WERI-Rb-1 (cell line): ENCODE measurements around the gene EBF3.

ENCODE experiments used
- DNase-seq: peaks from one replicate; pipeline ENCODE4 v3.0.0-alpha.2; 2020
- H3K27ac ChIP-seq: fragments of 250-450 bp; sonication (Bioruptor Pico); 2 replicates; pipeline ENCODE4 v1.5.1; 2020; ENCODE audit warnings: mild to moderate bottlenecking, moderate library complexity
- H3K27me3 ChIP-seq: fragments of 250-450 bp; sonication (Bioruptor Pico); 2 replicates; pipeline ENCODE4 v1.5.1; 2021; ENCODE audit warnings: mild to moderate bottlenecking, low read depth, moderate library complexity; ENCODE audit not compliant: insufficient read depth, severe bottlenecking
- H3K36me3 ChIP-seq: fragments of 250-450 bp; sonication (Bioruptor Pico); 2 replicates; pipeline ENCODE4 v1.5.1; 2020; ENCODE audit warnings: mild to moderate bottlenecking, moderate library complexity
- H3K4me3 ChIP-seq: 2 replicates; pipeline ENCODE4 v1.5.1; 2011; ENCODE audit warnings: low read depth, mild to moderate bottlenecking, control low read depth, low read length
- H3K9me3 ChIP-seq: fragments of 250-450 bp; sonication (Bioruptor Pico); 2 replicates; pipeline ENCODE4 v1.5.1; 2021; ENCODE audit warnings: mild to moderate bottlenecking, moderate library complexity; ENCODE audit not compliant: severe bottlenecking
- CTCF ChIP-seq: IDR thresholded peaks from 2 replicates; pipeline ENCODE4 v1.5.1; 2011; ENCODE audit warnings: low read depth, mild to moderate bottlenecking, control low read depth, inconsistent platforms, low read length

EBF3 gene

DNA sequence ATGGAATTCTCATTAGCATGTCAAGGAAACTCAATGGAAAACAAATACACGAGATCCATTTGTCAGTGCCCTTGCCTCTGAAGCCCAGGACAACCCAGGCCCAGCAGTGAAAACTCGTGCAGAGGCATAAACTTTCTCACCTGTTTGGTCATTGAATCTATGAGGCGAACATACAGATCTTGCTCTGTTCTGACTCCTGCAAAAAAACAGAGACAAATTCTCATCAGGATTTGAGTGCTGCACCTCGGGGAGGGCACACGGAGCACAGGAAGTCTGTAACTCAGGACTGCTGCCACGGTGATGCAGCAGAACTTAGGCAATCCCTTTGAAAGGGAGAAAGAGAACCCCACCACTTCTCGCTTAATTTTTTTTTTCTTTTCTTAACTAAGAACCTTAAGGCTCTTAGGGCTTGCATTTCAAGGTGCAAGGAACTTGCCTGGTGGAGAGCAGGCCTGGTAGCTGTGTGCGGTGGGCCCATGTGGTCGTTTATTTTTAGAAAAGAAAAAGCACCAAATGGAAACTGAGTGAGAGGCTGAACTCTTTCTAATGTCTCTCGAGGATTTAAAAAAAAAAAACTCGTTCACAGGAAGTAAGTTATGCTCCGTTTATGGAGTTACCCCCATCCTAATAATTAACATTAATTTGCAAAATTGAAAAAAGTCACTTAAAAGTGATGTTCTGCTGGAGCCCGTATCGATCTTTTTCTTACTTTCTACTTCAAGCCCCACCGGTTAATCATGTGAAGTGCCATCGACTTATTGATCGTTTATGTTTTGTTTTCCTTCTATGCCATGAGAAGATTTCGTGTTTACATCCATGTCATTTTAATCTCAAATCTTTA lies 1.8 kb downstream of the EBF3 start:
- Histone ChIP-seq H3K27ac (no peak overlapping the region), H3K4me3 (no peak overlapping the region), H3K27me3 (peaks cover 78% of the 10 kb centered on the region), H3K9me3 (no peaks in the 10 kb centered on the region), H3K36me3 (no peaks in the 10 kb centered on the region)
- no peak for TF ChIP-seq CTCF
- no peak for DNase-seq

DNA sequence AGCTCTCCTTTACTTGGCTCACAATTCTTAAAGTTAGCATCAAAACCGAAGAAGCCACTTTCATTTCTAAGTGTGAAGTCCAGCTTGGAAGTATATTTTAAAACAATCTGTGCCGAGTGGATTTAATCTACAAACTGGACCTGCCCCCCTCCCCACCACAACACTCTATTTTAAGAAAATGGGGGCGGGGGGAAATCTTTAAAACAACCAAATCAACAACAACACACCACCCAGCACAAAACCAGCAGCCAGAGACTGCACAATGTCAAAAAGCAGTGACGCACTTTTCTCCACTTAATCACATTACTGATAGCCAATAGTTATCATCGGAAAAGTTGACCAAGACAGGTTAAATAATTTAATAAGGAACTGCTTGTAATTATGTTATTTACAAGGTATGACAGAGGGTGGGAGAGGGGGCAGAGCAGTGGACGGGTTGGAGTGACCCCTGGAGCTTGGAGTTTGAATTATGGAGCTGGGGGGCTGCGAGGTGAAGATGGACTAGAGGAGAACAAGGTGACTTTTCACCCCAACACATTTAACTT lies 2.8 kb downstream of the EBF3 start:
- Histone ChIP-seq H3K36me3 (no peaks in the 10 kb centered on the region), H3K9me3 (no peaks in the 10 kb centered on the region), H3K27me3 (peaks cover 68% of the 10 kb centered on the region), H3K27ac (no peak overlapping the region), H3K4me3 (no peak overlapping the region)
- no peak for TF ChIP-seq CTCF
- no peak for DNase-seq

DNA sequence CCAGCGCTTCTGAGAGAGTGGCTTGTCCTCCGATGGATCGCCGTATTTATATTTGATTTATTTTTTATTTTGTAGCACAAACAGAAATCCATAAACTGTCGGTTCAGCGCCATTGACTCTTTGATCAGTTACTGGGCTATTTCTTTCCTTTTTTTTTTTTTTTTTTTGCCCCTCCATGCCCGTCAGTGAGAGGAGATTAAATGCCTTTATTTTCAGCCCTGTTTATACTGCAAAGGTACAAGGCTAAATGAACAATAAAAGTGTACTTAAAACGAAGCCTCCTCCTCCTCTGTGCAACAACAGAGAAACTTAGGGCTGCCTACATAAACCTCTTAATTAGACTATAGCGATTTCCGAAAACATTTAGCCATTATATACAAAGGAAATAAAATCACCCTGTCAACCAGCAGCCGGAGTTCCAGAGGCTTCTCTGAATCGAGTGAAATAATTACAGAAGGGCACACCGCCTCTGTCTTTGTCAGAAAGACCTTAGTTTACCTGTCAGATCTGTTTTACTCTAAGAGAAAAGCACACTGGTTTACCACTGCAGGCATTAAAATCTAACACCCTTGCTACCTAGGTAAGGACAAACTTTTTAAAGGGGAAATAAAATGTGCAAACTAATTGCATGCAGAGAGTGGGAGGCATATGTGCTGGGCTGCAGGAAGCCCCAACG lies 3.5 kb downstream of the EBF3 start:
- H3K4me3 ChIP-seq: no peak overlapping the region; the same call in 1 of the 2 replicates
- no peaks in the 10 kb centered on the region for H3K36me3 ChIP-seq
- DNase-seq: no peak
- no peak overlapping the region for H3K27ac ChIP-seq
- H3K9me3 ChIP-seq: no peaks in the 10 kb centered on the region
- H3K27me3 ChIP-seq: peaks cover 62% of the 10 kb centered on the region
- no peak for TF ChIP-seq CTCF

DNA sequence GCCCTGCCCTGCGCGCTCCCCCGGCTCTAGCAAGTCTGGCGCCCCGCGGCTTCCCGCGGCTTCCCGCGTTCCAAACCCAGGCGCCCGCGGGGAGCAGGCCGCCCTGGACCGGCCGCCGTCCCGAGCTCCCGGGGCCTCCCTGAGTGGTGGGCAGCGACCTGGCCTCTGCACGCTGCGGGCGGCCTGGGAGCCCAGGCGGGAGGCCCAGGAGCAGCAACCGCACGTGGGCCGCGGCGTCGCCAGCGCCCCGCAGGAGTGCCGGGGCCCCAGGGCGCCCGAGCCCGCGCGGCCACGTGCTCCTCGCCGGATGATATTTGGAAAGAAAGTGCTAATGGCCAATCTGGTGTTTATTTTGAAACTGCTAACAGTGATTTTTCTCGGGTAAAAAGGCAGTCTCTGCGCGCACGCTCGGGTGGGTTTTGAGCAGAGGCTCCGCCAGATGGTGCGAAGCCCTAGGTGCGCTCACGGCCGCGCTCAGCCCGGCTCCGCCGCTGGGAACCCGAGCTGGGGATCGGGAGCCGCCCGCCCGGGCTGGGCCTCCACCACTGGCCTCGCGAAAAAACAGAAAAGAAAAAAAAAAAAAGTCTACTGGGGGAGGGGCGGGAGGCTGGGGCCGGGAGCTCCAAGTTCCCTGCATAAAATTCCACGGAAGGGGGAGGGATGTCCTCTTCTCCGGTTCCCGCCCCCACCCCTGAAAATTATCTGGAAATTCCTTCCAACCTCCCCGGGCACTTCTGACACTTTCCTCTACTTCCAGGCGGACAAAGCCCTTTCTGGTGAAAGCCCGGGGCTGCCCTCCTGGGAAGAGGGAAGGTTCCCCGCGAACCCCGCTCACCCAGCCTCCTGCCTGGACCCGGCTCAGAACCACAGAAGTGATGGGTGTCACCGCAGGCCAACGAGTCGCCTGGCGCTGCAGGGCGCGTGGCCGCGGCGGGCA lies 4.3 kb downstream of the EBF3 start:
- Histone ChIP-seq H3K9me3 (no peaks in the 10 kb centered on the region), H3K27me3 (peaks cover 54% of the 10 kb centered on the region), H3K36me3 (no peaks in the 10 kb centered on the region), H3K4me3 (peak overlapping the region; percentile 41), H3K27ac (peak overlapping the region; percentile 66)
- DNase-seq: peak; percentile 33
- no peak for TF ChIP-seq CTCF
